ENCODE data around the gene CRIP1. TPM values are rescaled to one million over a fixed set of nuclear protein-coding genes. Genes with fewer than 3 reads are reported as not detected.

The CRIP1 gene
- total and polyA plus RNA-seq, 2 donors (not counting 3 experiments of a cell fraction or from before 2014, with no cell fraction given), result 3.1 to 8.1 TPM

GRCh38 chr14:105450864-105451720 is 35.6 kb upstream of the CRIP1 start:
- ChIA-PET CTCF (no interaction called here), POLR2A (no interaction called here)
- Histone ChIP-seq H3K4me3 (replicated peaks in 1 of 3; ENCODE audit: insufficient read depth in 1 of 3, low read depth in 1 of 3, low read length in 3 of 3) (no peak overlapping the region), H3K4me2 (ENCODE audit: insufficient read depth, low read length) (no peak overlapping the region), H2AFZ (ENCODE audit: low read depth, low read length) (no peak overlapping the region), H3K36me3 (ENCODE audit: control insufficient read depth in 2 of 2, extremely low read depth in 1 of 2, insufficient read depth in 2 of 2, low read length in 2 of 2) (peaks cover 3 to 38% of the 10 kb centered on the region in 2 experiments), H3K9ac (replicated peaks; ENCODE audit: extremely low read depth, insufficient read depth, low read length) (no peak overlapping the region), H3K9me1 (replicated peaks; ENCODE audit: control insufficient read depth, extremely low read depth, insufficient read depth, low read length) (no peaks in the 10 kb centered on the region), H4K20me1 (replicated peaks; ENCODE audit: control insufficient read depth, extremely low read depth, insufficient read depth, low read length) (no peaks in the 10 kb centered on the region), H3K27me3 (ENCODE audit: control insufficient read depth in 2 of 2, insufficient read depth in 2 of 2, low read length in 2 of 2) (no peaks in the 10 kb centered on the region), H3K4me1 (ENCODE audit: control insufficient read depth, extremely low read depth, insufficient read depth, low read length) (no peaks in the 10 kb centered on the region), H3K79me2 (ENCODE audit: control insufficient read depth, insufficient read depth, low read length) (peaks cover 5% of the 10 kb centered on the region), H3K9me3 (replicated peaks; ENCODE audit: control insufficient read depth, insufficient read depth, low read length) (no peaks in the 10 kb centered on the region), H3K27ac (ENCODE audit: insufficient read depth, low read depth, low read length) (no peak overlapping the region)
- TF ChIP-seq JUN (IDR thresholded peaks at IDR 0.05; ENCODE audit: borderline replicate concordance, insufficient read depth, insufficient read length, low read depth), result no peak
- no peak for TF ChIP-seq GATA2 (IDR thresholded peaks at IDR 0.05; ENCODE audit: insufficient read depth, insufficient read length, low read depth, low read length)
- no peak for TF ChIP-seq CTCF (IDR thresholded peaks at IDR 0.05; ENCODE audit: extremely low read depth in 1 of 2, insufficient read depth in 1 of 2, low read depth in 1 of 2, low read length in 2 of 2)
- no peak for TF ChIP-seq POLR2AphosphoS5 (IDR thresholded peaks at IDR 0.05; ENCODE audit: insufficient read depth, low read depth, low read length)
- TF ChIP-seq MAX (IDR thresholded peaks at IDR 0.05; ENCODE audit: insufficient read depth, insufficient read length), result no peak
- no peak for TF ChIP-seq EZH2 (IDR thresholded peaks at IDR 0.05; ENCODE audit: borderline replicate concordance, low read depth, low read length, severe bottlenecking)
- no peak for TF ChIP-seq FOS (IDR thresholded peaks at IDR 0.05; ENCODE audit: borderline replicate concordance, insufficient read depth, low read length)
- TF ChIP-seq MYC (IDR thresholded peaks at IDR 0.05; ENCODE audit: low read depth, low read length), result no peak
- TF ChIP-seq POLR2A (IDR thresholded peaks at IDR 0.05; ENCODE audit: low read depth, low read length), result no peak
- no TSS peak for BruUV-seq (replicated peaks)
- no peak for FAIRE-seq
- intact Hi-C loops (cut with micrococcal nuclease) (no loop called here), dilution Hi-C loops (cut with MboI; ENCODE audit: extremely low pct_ligation_motif_present, low sequenced_read_pairs) (no loop called here)
- no peak for DNase-seq (ENCODE audit: low read depth, low spot score)

Data from endothelial cell of umbilical vein (primary cell).